ACHN (cell line): ENCODE measurements around the gene MAN2A2.
"Not testable (repeated sequence)": the region's sequence is repeated elsewhere in the genome, so short reads cannot be mapped to it uniquely, and the experiment has no call there.

ENCODE experiments used
- DNase-seq: peaks from one replicate; pipeline ENCODE4 v3.0.0-alpha.2; 2015
- in situ Hi-C: cut with HindIII; loops from 2 replicates; pipeline ENCODE4 v1.10.0; 2017; ENCODE audit warnings: low sequenced_read_pairs, low pct_ligation_motif_present, low pct_unique_long_range_greater_than_20kb

The MAN2A2 gene

DNA sequence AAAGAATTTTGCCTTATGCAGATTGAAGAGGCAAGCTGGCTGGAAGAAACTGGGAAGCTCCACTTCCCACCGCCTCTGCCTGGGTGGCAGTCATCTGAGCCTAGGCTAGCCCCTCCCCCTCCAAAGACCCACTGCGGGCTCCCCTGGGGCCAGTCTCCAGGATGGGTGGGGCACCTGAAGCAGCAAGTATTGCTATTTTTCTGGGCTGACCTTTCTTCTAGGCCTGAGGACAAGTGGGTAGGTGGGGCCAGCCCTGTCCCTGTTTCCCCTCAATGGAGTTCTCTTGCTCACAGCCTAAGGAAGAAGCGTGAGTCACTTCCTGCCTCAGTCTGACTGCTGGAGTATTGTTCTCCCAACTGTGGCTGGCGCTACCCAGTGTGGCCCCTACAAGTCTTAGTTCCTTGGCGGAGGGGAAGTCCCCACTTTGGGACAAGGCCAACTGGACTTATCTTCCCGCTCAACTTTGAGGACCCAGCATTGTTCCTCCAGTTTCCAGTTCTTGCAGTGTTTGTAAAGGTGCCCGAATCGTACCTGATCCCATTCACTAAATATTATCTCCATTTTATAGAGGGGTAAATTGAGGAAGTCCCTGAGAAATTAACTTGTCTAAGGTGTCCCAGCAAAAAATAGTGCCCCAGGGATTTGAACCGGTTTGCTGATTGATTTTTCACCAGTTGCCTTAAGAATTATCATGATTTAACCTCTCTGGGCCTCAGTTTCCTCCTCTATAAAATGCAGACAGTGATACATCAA is 33.3 kb upstream of the MAN2A2 start:
- DNase-seq, result peak; percentile 67
- in situ Hi-C loops, result no loop called here

GRCh38 chr15:90870354-90871138 is 32.6 kb upstream of the MAN2A2 start:
- in situ Hi-C loops, result no loop called here
- peak; percentile 33 for DNase-seq

GRCh38 chr15:90871139-90871715 is 31.9 kb upstream of the MAN2A2 start:
- in situ Hi-C loops, result no loop called here
- DNase-seq, result no peak

GRCh38 chr15:90871716-90872485 is 31.2 kb upstream of the MAN2A2 start:
- peak; percentile 23 for DNase-seq
- in situ Hi-C loops, result no loop called here

DNA sequence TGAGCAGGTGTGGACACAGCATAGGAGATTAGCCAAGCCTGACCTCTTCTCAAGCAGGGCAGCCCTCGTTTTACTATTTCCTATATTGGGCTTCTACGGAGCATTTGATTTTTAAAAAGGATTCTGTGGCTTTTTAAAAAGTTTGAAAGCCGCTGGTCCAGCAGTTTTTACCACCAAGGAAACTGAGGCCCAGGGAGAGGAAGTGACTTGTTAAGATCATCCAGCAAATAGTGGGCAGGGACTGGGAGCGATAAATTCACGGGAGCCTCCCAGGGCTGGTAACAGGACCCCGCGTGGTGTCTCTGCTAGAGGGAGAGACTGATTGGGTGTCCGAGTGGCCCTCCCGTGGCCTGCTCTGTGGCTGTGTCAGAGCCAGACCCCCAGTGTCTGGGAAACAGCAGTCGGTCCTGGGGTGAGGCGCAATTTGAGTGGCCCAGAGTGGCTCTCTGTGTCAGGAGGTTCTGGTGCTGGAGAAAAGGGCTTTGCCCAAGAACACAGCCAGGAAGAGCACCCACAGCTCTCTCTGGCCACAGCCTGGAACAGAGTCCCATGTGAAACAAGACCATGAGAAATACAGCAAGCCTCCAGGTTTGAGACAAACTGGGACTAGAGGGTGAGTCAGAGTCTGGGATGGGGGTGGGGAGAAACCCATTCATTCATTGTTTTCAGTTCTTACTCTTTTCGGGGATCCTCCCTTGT is 30.5 kb upstream of the MAN2A2 start:
- in situ Hi-C loops, result no loop called here
- DNase-seq, result peak; percentile 32

- in situ Hi-C loops, result no loop called here
- DNase-seq, result no peak
Observed at GRCh38 chr15:90873488-90873997, 29.6 kb upstream of the MAN2A2 start.

- in situ Hi-C loops, result no loop called here
- DNase-seq, result no peak
Observed at GRCh38 chr15:90873998-90874605, 29.0 kb upstream of the MAN2A2 start.

DNA sequence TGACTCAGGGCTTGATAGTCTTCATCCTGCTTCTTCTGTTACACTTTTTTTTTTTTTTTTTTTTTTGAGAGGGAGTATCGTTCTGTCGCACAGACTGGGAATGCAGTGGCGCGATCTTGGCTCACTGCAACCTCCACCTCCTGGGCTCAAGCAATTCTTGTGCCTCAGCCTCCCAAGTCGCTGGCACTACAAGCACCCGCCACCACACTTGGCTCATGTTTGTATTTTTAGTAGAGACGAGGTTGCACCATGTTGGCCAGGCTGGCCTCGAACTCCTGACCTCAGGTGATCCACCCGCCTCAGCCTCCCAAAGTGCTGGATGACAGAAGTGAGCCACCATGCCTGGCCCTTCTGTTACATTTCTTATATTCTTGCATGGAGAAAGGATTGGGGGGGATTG is 28.1 kb upstream of the MAN2A2 start:
- DNase-seq, in situ Hi-C loops: not testable (repeated sequence)

DNA sequence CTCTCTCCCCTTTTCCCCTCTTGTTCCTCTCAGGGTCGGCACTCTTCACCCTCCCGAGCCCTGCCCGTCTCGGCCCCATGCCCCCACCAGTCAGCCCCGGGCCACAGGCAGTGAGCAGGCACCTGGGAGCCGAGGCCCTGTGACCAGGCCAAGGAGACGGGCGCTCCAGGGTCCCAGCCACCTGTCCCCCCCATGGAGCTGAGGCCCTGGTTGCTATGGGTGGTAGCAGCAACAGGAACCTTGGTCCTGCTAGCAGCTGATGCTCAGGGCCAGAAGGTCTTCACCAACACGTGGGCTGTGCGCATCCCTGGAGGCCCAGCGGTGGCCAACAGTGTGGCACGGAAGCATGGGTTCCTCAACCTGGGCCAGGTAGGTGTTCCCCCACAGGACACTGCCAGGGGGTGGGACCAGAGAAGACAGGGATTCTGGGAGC is 27.5 kb upstream of the MAN2A2 start:
- DNase-seq, result no peak
- in situ Hi-C loops, result no loop called here

DNA sequence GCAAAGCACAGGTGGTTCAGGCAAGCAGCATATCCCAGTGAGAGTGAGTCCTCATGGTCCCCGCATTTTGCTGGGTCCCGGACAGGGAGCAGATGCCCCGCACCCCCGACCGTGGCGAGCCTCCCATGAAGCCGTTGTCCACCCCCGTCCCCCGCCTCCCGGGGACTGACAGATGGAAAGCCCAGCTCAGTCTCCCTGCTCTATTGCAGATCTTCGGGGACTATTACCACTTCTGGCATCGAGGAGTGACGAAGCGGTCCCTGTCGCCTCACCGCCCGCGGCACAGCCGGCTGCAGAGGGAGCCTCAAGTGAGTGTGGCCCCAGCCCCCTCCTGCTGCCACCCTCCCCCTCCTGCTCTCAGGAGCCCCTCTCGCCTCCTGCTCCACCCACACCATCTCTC is 27.1 kb upstream of the MAN2A2 start:
- in situ Hi-C loops, result no loop called here
- DNase-seq, result no peak

GRCh38 chr15:90876512-90877170 is 26.5 kb upstream of the MAN2A2 start:
- DNase-seq, result no peak
- in situ Hi-C loops, result no loop called here

DNA sequence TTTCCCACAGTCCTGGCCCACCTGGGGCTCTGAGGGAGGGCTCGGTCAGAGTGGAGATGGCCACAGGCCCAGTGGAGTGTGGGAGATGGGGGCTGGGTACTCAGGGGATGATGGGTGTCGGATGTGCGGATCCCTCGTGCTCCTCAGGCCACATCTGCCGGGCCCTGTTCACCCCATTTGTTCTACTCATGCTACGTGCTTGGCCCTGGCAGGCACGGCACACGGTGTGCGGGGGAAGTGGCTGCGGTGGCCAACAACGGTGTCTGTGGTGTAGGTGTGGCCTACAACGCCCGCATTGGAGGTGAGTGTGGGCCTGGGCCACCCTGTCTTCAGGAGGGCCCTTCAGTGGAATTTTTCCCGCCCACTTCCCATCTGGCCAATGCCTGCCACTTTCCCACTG is 25.8 kb upstream of the MAN2A2 start:
- DNase-seq, result no peak
- in situ Hi-C loops, result no loop called here

DNA sequence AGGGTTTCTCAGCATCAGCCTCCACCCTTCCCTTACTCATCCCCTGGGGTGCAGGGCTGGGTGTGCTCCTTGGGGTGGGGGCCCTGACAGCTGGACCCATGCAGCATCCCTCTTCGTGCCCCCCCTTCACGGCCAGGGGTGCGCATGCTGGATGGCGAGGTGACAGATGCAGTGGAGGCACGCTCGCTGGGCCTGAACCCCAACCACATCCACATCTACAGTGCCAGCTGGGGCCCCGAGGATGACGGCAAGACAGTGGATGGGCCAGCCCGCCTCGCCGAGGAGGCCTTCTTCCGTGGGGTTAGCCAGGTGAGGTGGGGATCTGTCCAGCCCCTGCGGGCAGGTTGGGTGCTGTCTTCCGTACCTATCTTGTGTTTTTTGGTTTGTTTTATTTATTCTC is 25.1 kb upstream of the MAN2A2 start:
- DNase-seq, result no peak
- in situ Hi-C loops, result no loop called here

DNA sequence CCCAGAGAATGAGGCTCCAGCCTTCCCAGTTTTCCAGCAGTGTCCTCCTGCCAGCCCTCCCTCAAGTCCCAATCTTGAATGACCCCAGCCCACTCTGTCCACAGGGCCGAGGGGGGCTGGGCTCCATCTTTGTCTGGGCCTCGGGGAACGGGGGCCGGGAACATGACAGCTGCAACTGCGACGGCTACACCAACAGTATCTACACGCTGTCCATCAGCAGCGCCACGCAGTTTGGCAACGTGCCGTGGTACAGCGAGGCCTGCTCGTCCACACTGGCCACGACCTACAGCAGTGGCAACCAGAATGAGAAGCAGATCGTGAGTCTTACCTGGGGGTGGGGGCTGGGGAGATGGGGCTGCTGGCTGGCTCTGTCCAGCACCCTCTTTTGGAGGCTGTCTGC is 24.4 kb upstream of the MAN2A2 start:
- DNase-seq, result no peak
- in situ Hi-C loops, result no loop called here

DNA sequence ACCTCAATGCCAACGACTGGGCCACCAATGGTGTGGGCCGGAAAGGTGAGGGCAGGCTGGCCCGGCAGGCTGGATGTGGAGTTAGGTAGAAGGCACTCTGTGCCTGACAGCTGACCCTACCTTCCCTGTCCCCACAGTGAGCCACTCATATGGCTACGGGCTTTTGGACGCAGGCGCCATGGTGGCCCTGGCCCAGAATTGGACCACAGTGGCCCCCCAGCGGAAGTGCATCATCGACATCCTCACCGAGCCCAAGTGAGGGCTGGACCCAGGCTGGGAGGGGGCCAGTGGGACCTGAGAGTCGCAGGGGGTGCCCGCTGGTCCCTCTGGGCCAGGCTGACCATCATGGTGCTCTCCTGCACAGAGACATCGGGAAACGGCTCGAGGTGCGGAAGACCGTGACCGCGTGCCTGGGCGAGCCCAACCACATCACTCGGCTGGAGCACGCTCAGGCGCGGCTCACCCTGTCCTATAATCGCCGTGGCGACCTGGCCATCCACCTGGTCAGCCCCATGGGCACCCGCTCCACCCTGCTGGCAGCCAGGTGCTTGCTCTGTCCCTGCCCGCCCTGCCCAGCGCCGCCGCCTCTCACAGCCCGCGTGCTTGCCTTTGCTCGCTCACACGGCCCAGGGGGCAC is 23.3 kb upstream of the MAN2A2 start:
- in situ Hi-C loops, result no loop called here
- no peak for DNase-seq

DNA sequence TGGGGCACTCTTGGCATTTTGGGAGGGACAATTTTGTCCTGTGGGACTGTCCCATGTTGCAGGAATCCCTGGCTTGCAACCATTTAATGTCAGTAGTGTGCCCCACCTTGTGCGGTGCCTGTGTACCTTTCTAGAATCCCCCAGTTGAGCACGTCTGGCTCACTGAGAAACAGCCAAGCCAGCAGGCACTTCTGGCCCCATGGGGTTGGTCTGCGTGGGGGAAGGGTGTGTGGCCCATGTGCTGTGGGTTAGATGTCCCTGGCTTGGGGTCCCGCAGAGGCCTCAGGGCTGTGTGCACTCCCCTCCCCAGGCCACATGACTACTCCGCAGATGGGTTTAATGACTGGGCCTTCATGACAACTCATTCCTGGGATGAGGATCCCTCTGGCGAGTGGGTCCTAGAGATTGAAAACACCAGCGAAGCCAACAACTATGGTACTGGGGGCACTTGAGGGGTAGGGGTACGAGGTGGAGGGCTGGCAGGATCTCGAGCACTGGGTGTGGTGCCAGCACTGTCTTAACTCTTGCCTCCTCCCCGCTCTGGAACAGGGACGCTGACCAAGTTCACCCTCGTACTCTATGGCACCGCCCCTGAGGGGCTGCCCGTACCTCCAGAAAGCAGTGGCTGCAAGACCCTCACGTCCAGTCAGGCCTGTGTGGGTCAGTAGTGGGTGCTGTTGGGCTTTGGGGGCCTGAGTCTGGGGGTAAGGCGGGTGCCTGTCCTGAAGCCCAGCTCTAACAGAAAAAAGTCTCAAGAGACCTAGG is 22.5 kb upstream of the MAN2A2 start:
- in situ Hi-C loops, result no loop called here
- no peak for DNase-seq
